K562 (cell line): ENCODE measurements around the gene LRRC9. TPM values are rescaled to one million over a fixed set of nuclear protein-coding genes. Genes with fewer than 3 reads are reported as not detected.

Source experiments
- ATAC-seq: fragments of 200-7000 bp; cut with Tn5 transposase; 3 replicates; pipeline ENCODE4 v1.9.1; 2020; ENCODE audit warnings: moderate library complexity
- BruUV-seq: library from RNA; stranded (reverse); fragments of 400-500 nt; replicated peaks from 2 replicates; lab custom pipeline; 2021; lab: Mats Ljungman, UMichigan
- CTCF ChIA-PET: fragments of 300-600 bp; formaldehyde crosslinking; extraction: SDS; loops from one replicate; lab custom pipeline; 2021; ENCODE audit warnings: low intra/inter-chr PET ratio; lab: Yijun Ruan, JAX
- POLR2A ChIA-PET: fragments of 300-600, 350-650 bp; sonication (Branson Sonifier 250); formaldehyde crosslinking; extraction: SDS; loops from one replicate; lab custom pipeline; 2021; ENCODE audit warnings: antibody characterized with exemption, inconsistent platforms; lab: Yijun Ruan, JAX
- DNase-seq, 4 experiments: peaks; one replicate each; pipeline versions ENCODE4 v3.0.0 to v3.0.0-alpha.2; 2011 to 2018; ENCODE audit warnings: low spot score in 3 of 4, mixed read lengths in 3 of 4; ENCODE audit errors: extremely low read depth in 1 of 4
- FAIRE-seq: peaks from 2 replicates; lab custom pipeline; 2011; peaks lifted over from hg19 to GRCh38; lab: Jason Lieb, UNC
- H2AFZ ChIP-seq: 2 replicates; pipeline ENCODE4 v1.6.0; 2011; ENCODE audit warnings: low read depth, low read length, control low read depth, inconsistent platforms
- H3K27ac ChIP-seq: fragments of 200-600 bp; 3 replicates; pipeline ENCODE4 v1.8.0; 2011; ENCODE audit warnings: low read depth, mild to moderate bottlenecking, control low read depth, inconsistent platforms, low read length, moderate library complexity, mixed read lengths; ENCODE audit errors: extremely low read depth
- H3K27me3 ChIP-seq, 2 experiments: fragments of 300-600 bp in 1 of 2; 2 replicates in 1 of 2; 3 replicates in 1 of 2; pipeline versions ENCODE4 v1.6.0 to v1.8.0; 2011; ENCODE audit warnings: inconsistent platforms in 2 of 2, low read length in 2 of 2, mild to moderate bottlenecking in 1 of 2, mixed read lengths in 1 of 2, moderate library complexity in 1 of 2; ENCODE audit not compliant: control insufficient read depth in 2 of 2, insufficient read depth in 2 of 2
- H3K36me3 ChIP-seq: fragments of 300-600 bp; 3 replicates; pipeline ENCODE4 v1.8.0; 2011; ENCODE audit warnings: mild to moderate bottlenecking, low read length, inconsistent platforms; ENCODE audit not compliant: control insufficient read depth, insufficient read depth
- H3K4me1 ChIP-seq, 2 experiments: fragments of 200-600 bp in 1 of 2; replicated peaks in 1 of 2; 2 replicates in 1 of 2; 3 replicates in 1 of 2; pipeline versions ENCODE4 v1.5.1 to v1.8.0; 2011; ENCODE audit warnings: inconsistent platforms in 2 of 2, low read length in 2 of 2, mild to moderate bottlenecking in 1 of 2, mixed read lengths in 1 of 2, moderate library complexity in 1 of 2; ENCODE audit not compliant: control insufficient read depth in 2 of 2, insufficient read depth in 2 of 2
- H3K4me2 ChIP-seq: 2 replicates; pipeline ENCODE4 v1.6.1; 2011; ENCODE audit warnings: low read length, control low read depth, inconsistent platforms, mixed read lengths; ENCODE audit not compliant: insufficient read depth
- H3K4me3 ChIP-seq: fragments of 200-600 bp; sonication (generic), shearing (Covaris generic); 2 replicates; pipeline ENCODE4 v1.5.1; 2016; ENCODE audit warnings: control low read depth, inconsistent platforms
- H3K79me2 ChIP-seq: fragments of 200-600 bp; 3 replicates; pipeline ENCODE4 v1.8.0; 2011; ENCODE audit warnings: low read length, inconsistent platforms; ENCODE audit not compliant: control insufficient read depth, insufficient read depth
- H3K9ac ChIP-seq, 2 experiments: 2 replicates each; pipeline versions ENCODE4 v1.6.0 to v1.6.1; 2011; ENCODE audit warnings: low read depth in 2 of 2, low read length in 2 of 2, control low read depth in 1 of 2, inconsistent platforms in 1 of 2, mild to moderate bottlenecking in 1 of 2, mixed read lengths in 1 of 2; ENCODE audit not compliant: insufficient read depth in 1 of 2
- H3K9me1 ChIP-seq: one replicate; pipeline ENCODE4 v1.6.0; 2011; ENCODE audit warnings: inconsistent platforms, mild to moderate bottlenecking, low read length, moderate library complexity; ENCODE audit not compliant: control insufficient read depth, insufficient read depth
- H3K9me3 ChIP-seq: replicated peaks from 2 replicates; pipeline ENCODE4 v1.5.1; 2011; ENCODE audit warnings: low read depth, low read length, inconsistent platforms; ENCODE audit not compliant: control insufficient read depth, insufficient read depth
- H4K20me1 ChIP-seq: replicated peaks from 2 replicates; pipeline ENCODE4 v1.6.1; 2011; ENCODE audit warnings: low read length, inconsistent platforms, mixed read lengths; ENCODE audit not compliant: control insufficient read depth, insufficient read depth
- EP400 ChIP-seq: fragments of 450-650 bp; IDR thresholded peaks from 2 replicates; pipeline ENCODE4 v1.6.1; 2017; ENCODE audit warnings: antibody characterized with exemption, mild to moderate bottlenecking, moderate library complexity
- MYBL2 ChIP-seq, 2 experiments: fragments of 450-650 bp in 1 of 2; sonication (generic) in 1 of 2; formaldehyde crosslinking in 1 of 2; IDR thresholded peaks; 2 replicates each; pipeline versions ENCODE4 v1.6.1 to v1.8.1; 2017 to 2022; ENCODE audit warnings: borderline replicate concordance in 1 of 2, inconsistent platforms in 1 of 2, low read depth in 1 of 2, mild to moderate bottlenecking in 1 of 2, missing genetic modification reagents in 1 of 2, moderate library complexity in 1 of 2
- NCOA6 ChIP-seq: fragments of 450-650 bp; IDR thresholded peaks from 2 replicates; pipeline ENCODE4 v1.6.1; 2017; ENCODE audit warnings: mild to moderate bottlenecking
- NR4A1 ChIP-seq, 2 experiments: fragments of 250-450 bp in 1 of 2; fragments of 450-650 bp in 1 of 2; sonication (Bioruptor Pico) in 1 of 2; IDR thresholded peaks; 2 replicates each; pipeline versions ENCODE4 v1.4.0 to v1.6.1; 2016 to 2020; ENCODE audit warnings: mild to moderate bottlenecking in 2 of 2, missing compliant biosample characterization in 1 of 2, missing genetic modification characterization in 1 of 2, moderate library complexity in 1 of 2
- NUFIP1 ChIP-seq: fragments of 450-650 bp; IDR thresholded peaks from 2 replicates; pipeline ENCODE4 v1.6.1; 2018; ENCODE audit not compliant: partially characterized antibody
- PHTF2 ChIP-seq: fragments of 250-450 bp; sonication (Bioruptor Pico); IDR thresholded peaks from 2 replicates; pipeline ENCODE4 v1.5.0; 2021; ENCODE audit warnings: mild to moderate bottlenecking
- REST ChIP-seq, 2 experiments: fragments of 450-650 bp; formaldehyde crosslinking in 1 of 2; IDR thresholded peaks; 2 replicates each; pipeline versions ENCODE4 v1.4.0 to v1.6.1; 2014 to 2020; ENCODE audit warnings: mild to moderate bottlenecking in 2 of 2, borderline replicate concordance in 1 of 2, low read depth in 1 of 2
- ZBTB1 ChIP-seq: sonication (generic); formaldehyde crosslinking; IDR thresholded peaks from 2 replicates; pipeline ENCODE4 v1.8.1; 2023; ENCODE audit warnings: missing genetic modification reagents, low read depth, mild to moderate bottlenecking, borderline replicate concordance
- ZFP1 ChIP-seq: fragments of 450-650 bp; formaldehyde crosslinking; IDR thresholded peaks from 2 replicates; pipeline ENCODE4 v1.4.0; 2020; ENCODE audit warnings: mild to moderate bottlenecking, mixed read lengths
- ZFP36 ChIP-seq: fragments of 150-350 bp; IDR thresholded peaks from 2 replicates; pipeline ENCODE4 v1.6.1; 2018; ENCODE audit warnings: low read length, low read depth; ENCODE audit not compliant: partially characterized antibody
- ZNF561 ChIP-seq: fragments of 450-650 bp; formaldehyde crosslinking; conservative IDR thresholded peaks from 2 replicates; pipeline ENCODE4 v1.4.0; 2020; ENCODE audit warnings: mild to moderate bottlenecking, moderate library complexity
- ZNF583 ChIP-seq: fragments of 250-450 bp; sonication (Bioruptor Pico); IDR thresholded peaks from 2 replicates; pipeline ENCODE4 v1.4.0; 2020
- ZNF586 ChIP-seq: fragments of 450-650 bp; formaldehyde crosslinking; conservative IDR thresholded peaks from 2 replicates; pipeline ENCODE4 v1.4.0; 2020; ENCODE audit warnings: mild to moderate bottlenecking, moderate library complexity
- ZNF79 ChIP-seq: fragments of 250-450 bp; sonication (Bioruptor Pico); IDR thresholded peaks from 2 replicates; pipeline ENCODE4 v1.4.0; 2020; ENCODE audit warnings: low read depth, mild to moderate bottlenecking, moderate library complexity
- WGBS: fragments of 100-300 bp; shearing (Covaris generic); methylation state at CpG from one replicate; pipeline ENCODE4 v1.1.6; 2016; ENCODE audit warnings: low coverage, mixed read lengths; ENCODE audit not compliant: insufficient coverage; ENCODE audit errors: missing lambda C conversion rate; 5-methylcytosine and 5-hydroxymethylcytosine counted together
- in situ Hi-C: fragments of 300-500 bp; cut with MboI; formaldehyde crosslinking; loops from 4 replicates; pipeline ENCODE4 v1.15.0; 2018; ENCODE audit warnings: inconsistent platforms, mixed read lengths
- intact Hi-C: fragments of 100-400 bp; cut with micrococcal nuclease; formaldehyde crosslinking; loops from 2 replicates; pipeline ENCODE4 v1.14.2; 2022
- polyA plus RNA-seq, 8 experiments: library from polyadenylated mRNA; depleted of rRNA in 4 of 8; stranded (reverse) in 5 of 8; unstranded in 3 of 8; fragments of >200 nt; fragmentation: Nextera tagmentation in 2 of 8; fragmentation: Illumina TruSeq in 1 of 8; extraction: Ambion mirVana in 2 of 8; extraction: Trizol in 1 of 8; gene quantifications; 2 replicates each; pipeline versions ENCODE4 v1.2.1 to v1.2.3, GENCODE V29; 2011 to 2014; ENCODE audit warnings: inconsistent platforms in 1 of 8, missing spikeins in 1 of 8
- total RNA-seq, 7 experiments: library from RNA; depleted of rRNA in 6 of 7; stranded (reverse); fragments of >200 nt in 6 of 7; fragmentation: Illumina TruSeq in 2 of 7; extraction: Trizol in 2 of 7; gene quantifications; 2 replicates each; pipeline versions ENCODE4 v1.2.1 to v1.2.3, GENCODE V29; 2011 to 2021; ENCODE audit warnings: low replicate concordance in 1 of 7

LRRC9 gene
- total and polyA plus RNA-seq, 9 of the 15 experiments (the other 6 are each of a cell fraction or from before 2014, with no cell fraction given), result not detected

- TF ChIP-seq REST (IDR thresholded peaks at IDR 0.05; ENCODE audit: borderline replicate concordance), result no peak
- no peak for TF ChIP-seq REST (CRISPR knock-in tag; IDR thresholded peaks at IDR 0.05; ENCODE audit: low read depth)
These were observed 186.4 kb downstream of the LRRC9 start (continued) for GRCh38 chr14:60106339-60106738.

DNA sequence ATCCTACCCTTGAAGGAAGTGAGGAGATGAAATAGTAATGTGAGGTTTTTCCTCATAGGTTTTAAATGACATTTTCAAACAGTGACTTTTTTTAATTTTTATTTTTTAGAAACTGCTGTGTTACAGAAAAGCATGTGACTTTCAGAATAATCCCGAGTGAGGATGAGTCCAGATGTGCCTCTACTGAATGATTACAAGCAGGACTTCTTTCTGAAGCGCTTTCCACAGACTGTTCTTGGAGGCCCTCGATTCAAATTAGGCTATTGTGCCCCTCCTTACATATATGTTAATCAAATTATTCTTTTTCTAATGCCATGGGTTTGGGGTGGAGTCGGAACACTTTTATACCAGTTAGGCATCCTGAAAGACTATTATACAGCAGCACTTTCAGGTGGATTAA, 187.5 kb downstream of the LRRC9 start:
- H3K9me1 ChIP-seq, result no peaks in the 10 kb centered on the region
- POLR2A ChIA-PET, result no interaction called here
- H2AFZ ChIP-seq, result no peak overlapping the region
- H3K27me3 ChIP-seq, result no peaks in the 10 kb centered on the region
- no peak overlapping the region for H3K9ac ChIP-seq
- peaks cover 15% of the 10 kb centered on the region; the same call in 1 of the 3 replicates for H3K36me3 ChIP-seq
- H3K79me2 ChIP-seq, result peaks cover 33% of the 10 kb centered on the region
- ATAC-seq (no peak), DNase-seq (no peak), FAIRE-seq (no peak)
- CTCF ChIA-PET, result no interaction called here
- no peaks in the 10 kb centered on the region for H3K9me3 ChIP-seq
- H3K4me3 ChIP-seq, result no peak overlapping the region
- intact Hi-C loops, result no loop called here
- WGBS, result 87% methylated on average over 4 of the region's 4 CpGs
- H3K27ac ChIP-seq, result no peak overlapping the region
- H3K4me2 ChIP-seq, result no peak overlapping the region
- BruUV-seq, result no TSS peak
- H4K20me1 ChIP-seq, result no peaks in the 10 kb centered on the region
- no peaks in the 10 kb centered on the region for H3K4me1 ChIP-seq
- in situ Hi-C loops, result no loop called here
- TF ChIP-seq ZBTB1 (no peak), ZFP36 (no peak), ZNF583 (no peak), ZFP1 (CRISPR knock-in tag) (no peak), NR4A1 (CRISPR knock-in tag; IDR thresholded peaks at IDR 0.05) (no peak), NR4A1 (tag; IDR thresholded peaks at IDR 0.05) (no peak), ZNF586 (no peak), EP400 (no peak), PHTF2 (no peak), MYBL2 (IDR thresholded peaks at IDR 0.05; ENCODE audit: low read depth) (no peak), MYBL2 (CRISPR knock-in tag; IDR thresholded peaks at IDR 0.05; ENCODE audit: borderline replicate concordance) (no peak), ZNF79 (CRISPR knock-in tag) (no peak), NUFIP1 (no peak), NCOA6 (no peak), ZNF561 (no peak)
